ENCODE data around the gene LCN1. TPM values are rescaled to one million over a fixed set of nuclear protein-coding genes. Genes with fewer than 3 reads are reported as not detected.
"Not testable (repeated sequence)": the region's sequence is repeated elsewhere in the genome, so short reads cannot be mapped to it uniquely, and the experiment has no call there.

LCN1 gene
- total RNA-seq, 1 donor from 2014 or later = not detected

- no peak for ATAC-seq
Observed at GRCh38 chr9:135523521-135524129, 2.4 kb downstream of the LCN1 start.

- ATAC-seq = no peak
Observed at GRCh38 chr9:135524130-135524861, 3.1 kb downstream of the LCN1 start.

- no peak for ATAC-seq
Observed at GRCh38 chr9:135525241-135526088, 4.2 kb downstream of the LCN1 start.

- ATAC-seq = no peak
Observed at GRCh38 chr9:135526089-135526729, 5.0 kb downstream of the LCN1 start.

- ATAC-seq = no peak
Observed at GRCh38 chr9:135526730-135527571, 5.7 kb downstream of the LCN1 start.

GRCh38 chr9:135528842-135529435 is 7.7 kb downstream of the LCN1 start:
- not testable (repeated sequence) for ATAC-seq

- no peak for ATAC-seq
Observed at GRCh38 chr9:135530146-135530545, 8.9 kb downstream of the LCN1 start.

- no peak for ATAC-seq
Observed at GRCh38 chr9:135531096-135531495, 9.9 kb downstream of the LCN1 start.

GRCh38 chr9:135533113-135533512 is 11.9 kb downstream of the LCN1 start:
- ATAC-seq = no peak

- ATAC-seq = no peak
Observed at GRCh38 chr9:135533674-135534073, 12.4 kb downstream of the LCN1 start.

- not testable (repeated sequence) for ATAC-seq
Observed at GRCh38 chr9:135534192-135534711, 13.0 kb downstream of the LCN1 start.

GRCh38 chr9:135534826-135535225 is 13.6 kb downstream of the LCN1 start:
- ATAC-seq = not testable (repeated sequence)

GRCh38 chr9:135535631-135536030 is 14.4 kb downstream of the LCN1 start:
- not testable (repeated sequence) for ATAC-seq

- ATAC-seq = no peak
Observed at GRCh38 chr9:135536216-135536615, 15.0 kb downstream of the LCN1 start.

- not testable (repeated sequence) for ATAC-seq
Observed at GRCh38 chr9:135543262-135543894, 22.1 kb downstream of the LCN1 start.

GRCh38 chr9:135544981-135545635 is 23.9 kb downstream of the LCN1 start:
- no peak for ATAC-seq

GRCh38 chr9:135545646-135546176 is 24.5 kb downstream of the LCN1 start, which contains the start of gene OBP2A:
Gene OBP2A (plus strand): TSS chr9:135546126. CDS start chr9:135546181, 55 bp downstream.
- not testable (repeated sequence) for ATAC-seq

GRCh38 chr9:135546792-135547617 is 25.8 kb downstream of the LCN1 start:
- not testable (repeated sequence) for ATAC-seq

All from esophagus mucosa (tissue), 1 donor.